ENCODE results near the gene ZNF462. TPM values are rescaled to one million over a fixed set of nuclear protein-coding genes. Genes with fewer than 3 reads are reported as not detected.

The ZNF462 gene
- total RNA-seq, 2 donors from 2014 or later, result 20.9 to 30.5 TPM

GRCh38 chr9:106878934-106879333, 16.0 kb downstream of the ZNF462 start:
- no peaks in the 10 kb centered on the region for H3K36me3 ChIP-seq
- H3K4me1 ChIP-seq, result peaks cover 0 to 74% of the 10 kb centered on the region in 2 donors
- H3K27me3 ChIP-seq, result no peaks in the 10 kb centered on the region
- H3K4me3 ChIP-seq, result no peak overlapping the region
- DNase-seq (ENCODE audit: low spot score), result peak; percentile 86
- H3K9me3 ChIP-seq, result no peaks in the 10 kb centered on the region
- no peak for TF ChIP-seq CTCF (IDR thresholded peaks at IDR 0.05)
- peak overlapping the region; percentile 61 to 75 for H3K27ac ChIP-seq

GRCh38 chr9:106879439-106879882, 16.5 kb downstream of the ZNF462 start:
- peaks cover 0 to 74% of the 10 kb centered on the region in 2 donors for H3K4me1 ChIP-seq
- no peak for TF ChIP-seq CTCF (IDR thresholded peaks at IDR 0.05)

GRCh38 chr9:106880081-106880480, 17.1 kb downstream of the ZNF462 start:
- TF ChIP-seq CTCF (IDR thresholded peaks at IDR 0.05), result no peak
- DNase-seq (ENCODE audit: low spot score), result no peak
- Histone ChIP-seq H3K27ac (peak overlapping the region; percentile 61 to 75), H3K36me3 (no peaks in the 10 kb centered on the region), H3K27me3 (no peaks in the 10 kb centered on the region), H3K4me1 (peaks cover 0 to 70% of the 10 kb centered on the region in 2 donors), H3K9me3 (no peaks in the 10 kb centered on the region), H3K4me3 (no peak overlapping the region)

More at GRCh38 chr9:106879439-106879882, 16.5 kb downstream of the ZNF462 start:
- no peak for DNase-seq (ENCODE audit: low spot score)
- H3K27me3 ChIP-seq, result no peaks in the 10 kb centered on the region
- no peak overlapping the region for H3K4me3 ChIP-seq
- no peaks in the 10 kb centered on the region for H3K36me3 ChIP-seq
- peak overlapping the region; percentile 61 to 75 for H3K27ac ChIP-seq
- H3K9me3 ChIP-seq, result no peaks in the 10 kb centered on the region

- Histone ChIP-seq H3K4me3 (no peak overlapping the region), H3K27ac (peak overlapping the region; percentile 61 to 75), H3K4me1 (peaks cover 0 to 68% of the 10 kb centered on the region in 2 donors), H3K9me3 (no peaks in the 10 kb centered on the region), H3K27me3 (no peaks in the 10 kb centered on the region), H3K36me3 (no peaks in the 10 kb centered on the region)
- TF ChIP-seq CTCF (IDR thresholded peaks at IDR 0.05), result no peak
- DNase-seq (ENCODE audit: low spot score), result no peak
Observed at GRCh38 chr9:106880863-106881262, 17.9 kb downstream of the ZNF462 start.

GRCh38 chr9:106883030-106883429, 20.1 kb downstream of the ZNF462 start:
- Histone ChIP-seq H3K9me3 (no peaks in the 10 kb centered on the region), H3K27me3 (no peaks in the 10 kb centered on the region), H3K4me1 (peaks cover 0 to 62% of the 10 kb centered on the region in 2 donors), H3K27ac (no peak overlapping the region), H3K36me3 (no peaks in the 10 kb centered on the region), H3K4me3 (no peak overlapping the region)
- no peak for TF ChIP-seq CTCF (IDR thresholded peaks at IDR 0.05)
- DNase-seq (ENCODE audit: low spot score), result no peak

GRCh38 chr9:106883626-106884190, 20.7 kb downstream of the ZNF462 start:
- no peak for TF ChIP-seq CTCF (IDR thresholded peaks at IDR 0.05)
- no peaks in the 10 kb centered on the region for H3K36me3 ChIP-seq
- no peak overlapping the region for H3K4me3 ChIP-seq
- peaks cover 0 to 56% of the 10 kb centered on the region in 2 donors for H3K4me1 ChIP-seq
- no peak for DNase-seq (ENCODE audit: low spot score)
- H3K27ac ChIP-seq, result no peak overlapping the region
- no peaks in the 10 kb centered on the region for H3K27me3 ChIP-seq
- no peaks in the 10 kb centered on the region for H3K9me3 ChIP-seq

Measured in right atrium auricular region (tissue), 2 donors.